GM13977 (cell line): ENCODE measurements around the gene STPG3.

Experiments
- DNase-seq: peaks from one replicate; pipeline ENCODE4 v3.0.0; 2012; ENCODE audit warnings: low spot score
- CTCF ChIP-seq: IDR thresholded peaks from 2 replicates; pipeline ENCODE4 v1.5.1; 2012; ENCODE audit warnings: mild to moderate bottlenecking, control low read depth; ENCODE audit not compliant: insufficient read depth; ENCODE audit errors: extremely low read depth, missing control alignments
- in situ Hi-C: fragments of 300-500 bp; cut with MboI; formaldehyde crosslinking; loops from one replicate; pipeline ENCODE4 v1.12.0; 2022; ENCODE audit warnings: low sequenced_read_pairs, low pct_unique_long_range_greater_than_20kb, mixed read lengths, inconsistent platforms; ENCODE audit not compliant: unreplicated experiment

The STPG3 gene

GRCh38 chr9:137273095-137273490, 22.0 kb downstream of the STPG3 start:
- in situ Hi-C loops = no loop called here
- DNase-seq = no peak
- TF ChIP-seq CTCF = no peak

- DNase-seq = no peak
- in situ Hi-C loops = no loop called here
- TF ChIP-seq CTCF = no peak
Observed at GRCh38 chr9:137273611-137274320, 22.7 kb downstream of the STPG3 start.

GRCh38 chr9:137275203-137275587, 24.1 kb downstream of the STPG3 start:
- in situ Hi-C loops = no loop called here
- no peak for DNase-seq
- TF ChIP-seq CTCF = no peak

- no peak for DNase-seq
- TF ChIP-seq CTCF = no peak
- in situ Hi-C loops = no loop called here
Observed at GRCh38 chr9:137275588-137276472, 24.7 kb downstream of the STPG3 start.

GRCh38 chr9:137276473-137277328, 25.6 kb downstream of the STPG3 start:
- in situ Hi-C loops = no loop called here
- no peak for DNase-seq
- TF ChIP-seq CTCF = no peak

GRCh38 chr9:137277329-137278041, 26.4 kb downstream of the STPG3 start, which contains the start of gene TOR4A:
TOR4A (plus strand) TSS chr9:137277726; CDS start chr9:137278690, 964 bp downstream.
- TF ChIP-seq CTCF = peak; percentile 31
- peak; percentile 95 for DNase-seq
- in situ Hi-C loops = no loop called here
